Posterior cingulate gyrus (tissue), 11 donors: ENCODE results near the gene THUMPD2.
A peak's percentile ranks its signal among the peaks of the same experiment; 100 is the strongest.
"Not testable (repeated sequence)": the region's sequence is repeated elsewhere in the genome, so short reads cannot be mapped to it uniquely, and the experiment has no call there.

Experiments used
- DNase-seq, 10 donors: peaks; one replicate each; pipeline versions ENCODE4 v3.0.0 to v3.0.0-alpha.2; 2020 to 2021; ENCODE audit warnings: mixed read lengths in 3 of 10
- intact Hi-C: fragments of 100-400 bp; cut with DNase I; formaldehyde crosslinking; loops from one replicate; pipeline ENCODE4 v1.15.1; 2023

Gene THUMPD2, protein sequence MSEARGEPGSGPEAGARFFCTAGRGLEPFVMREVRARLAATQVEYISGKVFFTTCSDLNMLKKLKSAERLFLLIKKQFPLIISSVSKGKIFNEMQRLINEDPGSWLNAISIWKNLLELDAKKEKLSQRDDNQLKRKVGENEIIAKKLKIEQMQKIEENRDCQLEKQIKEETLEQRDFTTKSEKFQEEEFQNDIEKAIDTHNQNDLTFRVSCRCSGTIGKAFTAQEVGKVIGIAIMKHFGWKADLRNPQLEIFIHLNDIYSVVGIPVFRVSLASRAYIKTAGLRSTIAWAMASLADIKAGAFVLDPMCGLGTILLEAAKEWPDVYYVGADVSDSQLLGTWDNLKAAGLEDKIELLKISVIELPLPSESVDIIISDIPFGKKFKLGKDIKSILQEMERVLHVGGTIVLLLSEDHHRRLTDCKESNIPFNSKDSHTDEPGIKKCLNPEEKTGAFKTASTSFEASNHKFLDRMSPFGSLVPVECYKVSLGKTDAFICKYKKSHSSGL

DNA sequence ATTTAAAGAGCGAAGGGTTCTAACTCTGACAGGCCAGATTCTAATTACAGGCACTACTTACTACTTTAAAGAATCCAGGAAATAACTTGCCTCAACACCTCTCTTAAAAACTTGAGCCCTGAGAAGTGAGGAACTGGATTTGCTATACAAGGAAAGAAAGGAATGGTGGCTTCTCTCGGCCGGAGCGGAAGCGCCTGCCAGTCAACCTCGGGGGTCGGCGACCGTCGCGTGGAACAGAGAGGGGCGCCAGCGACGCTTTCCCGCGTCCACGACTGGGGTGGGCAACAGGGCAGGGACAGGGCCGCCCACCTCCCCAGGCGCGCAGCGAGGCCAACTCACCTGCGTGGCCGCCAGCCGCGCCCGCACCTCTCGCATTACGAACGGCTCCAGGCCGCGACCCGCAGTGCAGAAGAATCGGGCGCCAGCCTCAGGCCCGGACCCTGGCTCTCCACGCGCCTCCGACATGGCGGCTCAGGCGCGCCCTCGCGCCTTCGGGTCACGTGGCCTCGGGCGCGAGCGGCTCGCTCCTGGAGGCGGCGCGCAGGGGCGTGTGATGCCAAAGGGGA lies at the start of gene THUMPD2:
Gene THUMPD2 (minus strand): TSS at position 484 of the 566 bp plus-strand sequence. CDS start 19 bp downstream, at position 465.
- DNase-seq: peak; percentile 42 to 95 (median 67)
- intact Hi-C loops: no loop called here

DNA sequence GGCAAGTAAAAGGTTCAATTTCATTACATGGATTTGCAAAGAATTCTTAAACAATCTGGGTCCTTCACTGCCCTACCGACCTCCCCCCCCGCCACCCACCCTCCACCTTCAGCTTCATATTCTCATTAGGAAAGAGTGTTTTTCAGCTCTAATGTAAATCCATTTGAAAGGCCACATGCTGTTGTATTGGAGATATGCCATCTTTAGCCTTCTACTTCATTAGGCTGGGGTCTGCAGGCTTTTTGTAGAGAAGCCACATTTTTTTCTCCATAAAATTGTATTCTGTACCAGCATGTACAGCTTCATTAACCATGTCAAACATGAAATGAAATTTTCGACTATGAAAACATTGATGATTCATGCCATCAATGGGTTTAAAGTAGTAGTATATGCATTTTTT lies 42.8 kb upstream of the THUMPD2 start:
- intact Hi-C loops: no loop called here
- no peak for DNase-seq

DNA sequence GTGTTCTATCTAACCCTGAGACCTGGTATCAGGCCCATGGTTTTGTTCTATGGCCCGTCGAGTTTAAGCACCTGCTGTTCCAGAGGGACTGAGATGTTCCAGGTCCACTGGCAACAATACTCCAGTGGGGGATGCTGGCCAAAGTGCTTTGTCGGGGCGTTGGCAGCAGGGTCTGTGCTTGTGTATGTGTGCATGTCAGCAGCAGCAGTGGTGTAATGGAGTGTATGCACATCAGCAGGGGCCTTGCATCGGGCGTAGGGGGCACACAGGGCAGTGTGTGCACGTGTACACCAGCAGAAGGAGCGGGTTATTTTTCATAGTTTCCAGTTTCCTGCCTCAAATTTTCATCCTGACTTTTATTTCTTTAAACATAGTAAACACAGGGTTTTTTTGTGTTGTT lies 37.8 kb upstream of the THUMPD2 start:
- DNase-seq: peak in 1 of 10 donors; percentile 57
- intact Hi-C loops: no loop called here

DNA sequence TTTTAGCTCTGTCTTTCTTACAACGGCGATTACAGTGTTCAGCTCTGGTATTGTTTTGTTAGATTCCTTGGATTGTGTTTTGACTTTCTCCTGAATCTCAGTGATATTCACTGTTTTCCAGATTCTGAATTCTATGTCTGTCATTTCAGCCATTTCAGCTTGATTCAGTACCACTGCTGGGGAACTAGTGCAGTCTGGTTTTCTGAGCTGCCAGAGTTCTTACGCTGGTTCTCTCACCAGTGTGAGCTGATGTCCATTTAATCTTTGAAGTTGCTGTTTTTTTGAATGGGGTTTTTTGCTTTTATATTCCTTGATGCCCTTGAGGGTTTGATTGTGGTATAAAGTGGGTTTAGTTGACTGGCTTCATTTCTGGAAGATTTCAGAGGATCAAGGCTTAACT lies 37.4 kb upstream of the THUMPD2 start:
- no peak for DNase-seq
- intact Hi-C loops: no loop called here

DNA sequence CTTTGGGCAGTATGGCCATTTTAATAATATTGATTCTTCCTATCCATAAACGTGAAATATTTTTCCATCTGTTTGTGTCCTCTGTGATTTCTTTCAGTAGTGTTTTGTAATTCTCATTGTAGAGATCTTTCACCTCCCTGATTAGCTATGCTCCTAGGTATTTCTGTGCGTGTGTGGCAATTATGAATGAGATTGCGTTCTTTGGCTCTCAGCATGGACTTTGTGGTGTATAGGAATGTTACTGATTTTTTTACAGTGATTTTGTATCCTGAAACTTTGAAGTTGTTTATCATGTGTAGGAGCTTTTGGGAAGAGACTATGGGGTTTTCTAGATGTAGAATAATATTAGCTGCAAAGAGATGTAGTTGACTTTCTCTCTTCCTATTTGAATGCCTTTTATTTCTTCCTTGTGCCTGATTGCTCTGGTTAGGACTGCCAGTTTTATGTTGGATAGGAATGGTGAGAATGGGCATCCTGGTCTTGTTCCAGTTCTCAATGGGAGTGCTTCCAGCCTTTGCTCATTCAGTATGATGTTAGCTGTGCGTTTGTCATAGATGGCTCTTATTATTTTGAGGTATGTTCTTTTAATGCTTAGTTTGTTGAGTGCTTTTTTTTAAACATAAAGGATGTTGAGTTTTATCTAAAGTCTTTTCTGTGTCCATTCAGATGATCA lies 27.0 kb upstream of the THUMPD2 start:
- no peak for DNase-seq
- intact Hi-C loops: no loop called here

DNA sequence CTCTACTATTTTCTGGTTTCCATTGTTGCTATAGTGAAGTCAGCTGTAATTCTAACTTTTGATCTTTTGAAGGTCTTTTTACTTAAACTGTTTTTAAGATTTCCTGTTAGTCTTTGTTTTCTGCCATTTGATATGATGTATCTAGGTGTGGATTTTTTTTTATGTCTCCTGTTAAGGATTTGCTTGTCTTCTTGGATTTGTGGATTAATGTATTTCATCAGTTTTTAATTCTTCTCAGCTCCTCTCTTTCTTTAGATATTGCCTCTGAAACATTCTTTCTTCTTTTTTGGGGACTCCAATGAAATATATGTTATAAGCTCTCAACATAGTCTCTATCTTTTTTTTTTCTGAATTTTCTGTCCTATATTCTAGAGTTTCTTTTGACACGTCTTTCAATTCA lies 24.8 kb upstream of the THUMPD2 start:
- DNase-seq: no peak
- intact Hi-C loops: no loop called here

DNA sequence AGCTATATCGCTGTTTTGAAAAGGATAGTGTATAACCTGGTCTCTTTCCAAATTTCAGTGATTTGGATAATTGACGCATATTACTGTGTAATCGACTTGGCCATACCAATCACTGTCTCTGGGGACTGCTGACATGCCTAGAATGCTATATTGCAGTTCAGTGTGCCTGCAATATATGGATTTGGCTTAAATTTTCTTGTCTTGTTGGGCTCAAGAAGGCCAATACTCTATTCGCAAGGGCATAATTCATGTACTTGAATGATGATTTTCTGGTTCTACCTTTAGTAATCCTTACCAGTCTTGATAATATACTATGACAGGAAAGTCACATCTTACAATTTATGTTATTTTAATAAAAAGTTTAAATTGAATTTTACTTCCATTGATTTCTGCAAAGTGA lies 21.7 kb upstream of the THUMPD2 start:
- intact Hi-C loops: no loop called here
- DNase-seq: no peak

DNA sequence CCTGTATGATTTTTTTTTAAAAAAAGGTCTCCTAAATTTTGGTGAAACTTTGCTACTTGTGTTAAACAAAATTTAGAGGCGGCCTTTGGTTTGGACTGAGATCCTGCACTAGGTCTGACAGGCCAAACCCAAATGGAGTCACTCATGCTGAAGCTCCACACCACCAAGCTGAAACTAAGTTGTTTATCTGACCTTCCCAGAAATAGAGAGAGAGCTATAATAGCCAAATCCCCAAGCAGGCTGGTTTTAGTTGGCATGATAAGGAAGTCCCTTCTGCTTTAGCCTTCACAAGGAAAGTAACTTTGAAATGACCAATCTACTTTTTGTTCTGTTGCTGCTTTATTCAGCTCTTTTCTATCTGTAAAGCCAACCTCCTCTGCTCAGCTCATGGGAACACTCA lies 17.1 kb upstream of the THUMPD2 start:
- no peak for DNase-seq
- intact Hi-C loops: no loop called here

DNA sequence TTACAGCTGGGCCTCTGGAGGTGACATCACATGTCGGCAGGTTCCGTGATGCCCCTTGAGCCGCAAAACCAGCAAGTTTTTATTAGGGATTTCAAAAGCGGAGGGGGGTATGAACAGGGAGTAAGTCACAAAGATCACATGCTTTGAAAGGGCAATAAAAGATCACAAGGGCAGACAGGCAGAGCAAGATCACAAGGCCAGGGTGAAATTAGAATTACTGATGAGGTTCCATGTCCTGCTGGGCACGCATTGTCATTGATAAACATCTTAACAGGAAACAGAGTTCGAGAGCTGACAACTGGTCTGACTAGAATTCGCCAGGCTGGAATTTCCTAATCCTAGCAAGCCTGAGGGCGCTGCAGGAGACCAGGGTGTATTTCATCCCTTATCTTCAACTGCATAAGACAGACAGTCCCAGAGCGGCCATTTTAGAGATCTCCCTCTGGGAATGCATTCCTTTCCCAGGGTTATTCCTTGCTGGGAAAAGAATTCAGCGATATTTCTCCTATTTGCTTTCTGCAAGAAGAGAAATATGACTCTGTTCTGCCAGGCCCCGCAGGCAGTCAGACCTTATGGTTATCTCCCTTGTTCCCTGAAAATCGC lies 11.3 kb upstream of the THUMPD2 start:
- intact Hi-C loops, DNase-seq: not testable (repeated sequence)

DNA sequence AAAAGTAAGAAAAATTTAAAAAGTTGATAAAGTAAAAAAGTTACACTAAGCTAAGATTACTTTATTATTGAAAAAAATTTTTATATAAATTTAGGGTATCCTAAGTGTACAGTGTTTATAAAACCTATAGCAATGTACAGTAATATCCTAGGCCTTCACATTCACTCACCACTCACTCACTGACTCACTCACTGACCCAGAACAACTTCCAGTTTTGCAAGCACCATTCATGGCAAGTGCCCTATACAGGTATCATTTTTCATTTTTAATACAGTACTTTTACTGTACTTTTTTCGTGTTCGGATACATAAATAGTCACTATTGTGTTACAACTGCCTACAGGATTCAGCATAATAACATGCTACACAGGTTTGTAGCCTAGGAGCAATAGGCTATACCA lies 8.9 kb upstream of the THUMPD2 start:
- intact Hi-C loops: no loop called here
- no peak for DNase-seq

DNA sequence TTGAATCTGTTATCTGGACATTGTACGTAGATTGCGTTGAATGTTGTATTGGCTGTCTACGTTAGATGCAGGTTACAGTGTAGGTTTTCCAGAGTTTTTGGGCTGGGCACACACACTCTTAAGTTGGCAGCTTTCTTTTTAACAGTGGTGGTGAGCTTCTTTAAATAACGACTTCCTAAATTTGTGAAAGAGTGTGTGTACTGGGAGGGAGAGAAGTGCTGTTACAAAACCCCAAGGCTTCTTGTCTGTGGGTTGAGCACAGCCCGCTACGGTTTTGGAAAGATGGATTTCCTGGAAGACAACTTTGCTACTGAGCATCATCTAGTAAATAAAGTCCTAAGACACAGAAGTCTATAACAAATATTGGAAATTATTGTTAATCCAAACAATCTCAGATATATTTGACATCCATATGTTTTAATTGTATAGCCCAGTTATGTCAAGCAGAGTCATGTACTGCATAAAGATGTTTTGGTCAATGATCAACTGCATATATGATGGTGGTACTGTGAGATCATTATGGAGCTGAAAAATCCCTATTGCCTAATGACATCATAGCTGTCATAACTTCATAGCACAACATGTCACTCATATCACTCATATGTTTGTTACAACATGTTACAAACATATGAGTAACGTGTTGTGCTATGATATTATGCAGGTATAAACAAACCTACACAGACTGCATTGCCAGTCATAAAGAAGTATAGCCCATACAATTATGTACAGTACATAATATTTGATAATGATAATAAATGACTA lies 7.9 kb upstream of the THUMPD2 start:
- intact Hi-C loops: no loop called here
- DNase-seq: no peak

DNA sequence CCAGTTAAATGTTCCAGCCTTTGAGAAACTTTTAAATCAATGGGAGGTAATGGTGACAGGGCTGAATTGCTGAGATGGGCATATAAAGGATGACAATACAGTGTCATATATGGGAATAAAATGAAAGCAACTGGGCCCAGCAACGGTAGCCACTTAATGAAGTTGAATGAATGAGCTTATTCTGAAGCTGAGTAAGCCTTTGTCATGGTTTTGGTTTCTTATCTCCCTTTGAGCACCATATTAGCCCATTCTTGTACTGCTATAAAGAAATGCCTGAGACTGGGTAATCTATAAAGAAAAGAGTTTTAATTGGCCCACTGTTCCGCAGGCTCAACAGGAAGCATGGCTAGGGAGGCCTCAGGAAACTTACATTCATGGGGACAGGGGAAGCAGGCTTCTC lies 3.5 kb upstream of the THUMPD2 start:
- intact Hi-C loops: no loop called here
- DNase-seq: no peak

DNA sequence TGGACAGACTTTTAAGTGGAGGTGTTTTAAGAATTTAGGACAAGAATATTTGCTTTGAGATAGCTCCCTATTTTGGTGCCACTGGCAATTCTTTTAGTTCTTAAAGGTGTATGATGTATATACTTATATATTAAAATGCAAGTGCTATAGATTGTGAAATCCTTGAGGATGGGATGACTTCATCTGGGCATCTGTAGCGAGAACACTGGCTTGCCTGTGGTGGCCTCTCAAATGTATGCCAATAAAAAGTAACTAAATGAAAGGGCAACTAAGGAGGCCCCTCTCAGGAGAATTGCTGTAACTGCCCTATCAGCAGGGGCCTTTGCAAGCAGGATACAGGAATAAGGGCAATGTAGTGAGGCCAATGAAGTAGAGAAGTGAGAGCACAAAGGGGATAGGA lies 2.6 kb upstream of the THUMPD2 start:
- intact Hi-C loops: no loop called here
- DNase-seq: no peak

DNA sequence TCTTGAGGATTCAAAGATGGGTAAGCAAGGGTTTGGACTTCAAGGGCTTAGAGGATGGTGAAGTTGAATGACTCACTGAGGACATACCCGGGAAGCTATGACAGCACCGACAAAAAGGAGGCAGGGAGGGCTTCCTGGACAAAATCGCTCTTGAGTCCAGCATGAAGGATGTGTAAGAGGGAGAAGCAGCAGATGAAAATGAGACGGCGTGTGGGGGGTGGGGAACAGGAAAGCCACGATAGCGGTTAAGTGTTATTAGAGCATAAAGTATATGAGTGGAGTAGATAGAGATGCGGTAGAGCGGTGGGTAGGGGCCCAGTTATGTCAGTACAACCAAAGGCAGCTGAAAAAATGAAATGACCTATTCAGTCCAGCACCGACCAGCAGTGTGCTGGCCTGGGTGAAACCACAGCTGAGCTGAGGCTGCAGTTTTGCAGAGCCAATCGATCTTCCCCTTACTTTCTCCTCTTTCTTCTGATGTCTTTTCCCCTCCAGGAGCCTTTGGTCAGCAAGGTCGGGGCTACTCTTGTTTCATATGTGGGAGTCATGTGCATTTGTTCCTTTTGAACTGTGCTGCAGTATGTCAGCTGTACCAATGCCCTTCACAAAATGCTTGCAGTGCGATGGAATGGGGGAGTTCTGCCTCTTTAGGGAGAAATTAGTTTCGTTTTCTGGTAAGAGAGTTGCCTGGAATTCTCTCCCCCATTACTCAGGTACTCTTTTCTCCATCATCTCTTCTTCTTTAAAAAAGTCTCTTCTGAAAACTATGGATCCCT lies 2.0 kb upstream of the THUMPD2 start:
- no peak for DNase-seq
- intact Hi-C loops: no loop called here

DNA sequence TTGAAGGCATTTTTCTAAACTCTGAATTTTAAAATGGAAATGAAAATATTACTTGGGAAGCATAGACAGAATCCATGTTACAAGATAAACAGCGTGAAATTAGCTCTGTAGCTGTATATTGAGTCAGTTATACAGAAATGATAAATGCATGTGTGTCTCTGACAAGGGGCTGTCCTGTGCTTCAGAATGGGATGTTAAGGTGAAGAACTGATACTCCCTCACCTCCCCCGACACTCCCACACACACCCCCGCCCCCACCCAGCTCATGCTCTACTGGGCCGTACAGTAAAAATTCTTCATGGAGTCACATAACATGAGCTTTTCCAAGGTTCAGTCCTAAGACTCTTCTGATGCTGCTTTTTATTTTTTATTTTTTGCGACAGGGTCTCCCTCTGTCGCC lies 869 bp upstream of the THUMPD2 start:
- DNase-seq: no peak
- intact Hi-C loops: no loop called here

DNA sequence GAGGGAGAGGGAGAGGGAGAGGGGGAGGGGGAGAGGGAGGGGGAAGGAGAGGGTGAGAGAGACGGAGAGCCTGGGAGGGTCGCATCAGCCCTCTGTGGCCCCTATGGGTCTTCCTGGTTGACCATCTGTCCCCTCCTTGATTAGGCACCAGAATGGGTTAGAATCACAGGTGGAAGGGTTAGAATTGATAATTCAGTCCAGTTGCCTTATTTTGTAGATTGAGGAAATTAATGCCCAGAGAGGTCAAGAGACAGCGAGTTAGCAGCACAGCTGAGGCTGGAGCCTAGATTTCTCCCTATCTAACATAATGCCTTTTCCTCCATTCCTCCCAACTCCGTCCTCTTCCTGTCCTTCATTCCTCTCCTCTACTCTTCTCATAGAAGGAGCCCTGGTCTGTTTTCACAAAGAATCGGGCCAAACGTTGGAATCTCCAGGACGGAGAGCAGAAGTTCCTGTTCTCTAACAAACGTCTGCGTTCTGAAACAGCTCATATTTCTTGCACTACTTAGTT lies 338 bp upstream of the THUMPD2 start:
- intact Hi-C loops: no loop called here
- no peak for DNase-seq

DNA sequence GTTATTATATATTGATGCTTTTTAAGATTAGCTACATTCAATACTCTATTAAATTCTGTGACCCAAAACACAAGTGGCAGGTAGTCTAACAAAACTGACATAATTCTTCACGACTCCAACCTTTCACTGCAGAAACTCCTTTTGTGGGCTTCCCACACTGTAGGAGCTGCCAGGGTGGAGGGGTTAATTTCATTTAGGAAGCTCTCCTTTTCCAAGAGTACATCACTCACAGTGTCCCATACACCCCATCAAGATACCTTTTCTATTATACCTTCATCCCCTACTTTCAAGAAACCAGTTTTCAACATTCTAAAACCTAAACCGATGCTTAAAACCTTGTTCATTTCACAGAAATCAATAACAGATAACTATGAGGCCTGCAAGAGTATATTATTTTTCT lies 825 bp downstream of the THUMPD2 start:
- intact Hi-C loops: no loop called here
- DNase-seq: no peak

DNA sequence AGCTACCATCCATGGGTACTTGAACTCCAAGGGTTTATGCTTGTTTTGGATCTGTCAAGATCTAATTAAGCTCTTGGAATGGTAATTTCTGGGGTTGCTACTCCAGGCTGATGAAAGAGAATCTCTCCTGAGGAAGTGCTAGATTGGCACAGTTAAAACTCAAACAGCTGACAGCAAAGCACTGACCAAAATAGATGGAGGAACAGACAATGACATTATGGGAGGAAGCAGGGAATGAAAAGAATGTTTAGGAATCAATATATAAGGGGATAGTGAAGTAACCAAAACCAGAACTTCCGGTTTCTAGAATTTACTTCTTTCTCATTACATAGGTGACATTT lies 6.3 kb downstream of the THUMPD2 start:
- intact Hi-C loops: no loop called here
- no peak for DNase-seq

DNA sequence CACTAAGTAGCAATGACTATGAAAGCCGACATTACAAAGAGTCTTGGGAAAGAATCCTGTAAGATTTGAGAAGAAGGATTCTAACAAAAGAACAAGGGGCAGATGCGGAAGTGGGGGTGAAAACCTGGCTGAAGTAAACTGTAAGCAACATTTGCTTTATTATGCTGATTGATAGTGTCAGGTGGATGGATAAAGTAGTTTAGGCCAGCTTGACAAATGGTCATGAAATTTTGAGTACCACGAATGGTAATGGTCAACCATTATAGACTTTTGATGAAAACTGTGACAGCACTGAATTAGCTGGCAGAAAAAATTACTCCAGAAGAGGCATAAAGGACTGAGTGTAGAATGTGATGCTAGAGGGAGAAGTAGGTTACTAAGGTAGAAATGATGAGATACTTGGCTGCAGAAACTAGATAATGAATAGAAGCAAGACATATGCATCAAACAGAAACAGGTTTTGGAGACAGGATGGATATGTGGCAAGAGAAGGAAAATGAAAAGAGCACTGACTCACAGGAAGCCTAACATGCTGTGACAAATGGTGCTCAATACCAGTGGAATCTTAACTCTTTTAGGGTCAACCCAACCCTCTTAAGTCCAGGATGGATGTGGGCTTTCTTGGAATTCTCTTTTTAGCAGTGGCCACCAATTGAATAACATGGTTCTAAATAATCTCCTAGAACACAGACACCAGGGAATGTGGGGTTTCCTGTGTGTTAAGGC lies 6.8 kb downstream of the THUMPD2 start:
- intact Hi-C loops: no loop called here
- DNase-seq: no peak
